ENCODE measurements around the gene PROZ.
"Not testable (repeated sequence)": the region's sequence is repeated elsewhere in the genome, so short reads cannot be mapped to it uniquely, and the experiment has no call there.

The PROZ gene

GRCh38 chr13:113157206-113157928 is 1.1 kb upstream of the PROZ start:
- DNase-seq (ENCODE audit: low read depth): no peak

DNA sequence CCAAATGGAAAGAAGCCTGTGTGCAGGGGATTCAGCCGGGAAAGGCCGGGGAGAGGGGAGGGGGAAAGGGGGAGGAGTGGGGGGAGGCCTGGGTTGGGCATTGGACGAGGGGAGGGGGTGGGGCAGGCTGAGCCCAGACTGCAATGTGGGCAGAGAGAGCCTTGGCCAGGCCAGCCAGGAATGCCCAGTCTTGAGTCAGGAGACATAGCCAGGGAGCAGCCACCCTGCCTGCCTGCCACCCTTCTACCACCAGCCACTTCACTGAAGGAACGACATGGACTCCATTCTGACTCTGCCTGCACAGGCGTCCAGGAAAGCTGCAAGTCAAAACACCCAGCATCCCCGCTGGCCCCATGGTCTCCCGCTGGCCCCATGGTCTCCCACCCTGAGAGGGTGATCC is 498 bp downstream of the PROZ start:
- DNase-seq (ENCODE audit: low read depth): no peak

GRCh38 chr13:113159701-113160100 is 1.3 kb downstream of the PROZ start:
- DNase-seq (ENCODE audit: low read depth): no peak

- DNase-seq (ENCODE audit: low read depth): no peak
Measured at GRCh38 chr13:113160983-113161382, 2.5 kb downstream of the PROZ start.

GRCh38 chr13:113161433-113161832 is 3.0 kb downstream of the PROZ start:
- DNase-seq (ENCODE audit: low read depth): no peak

GRCh38 chr13:113161975-113162374 is 3.5 kb downstream of the PROZ start:
- DNase-seq (ENCODE audit: low read depth): not testable (repeated sequence)

GRCh38 chr13:113162783-113163685 is 4.6 kb downstream of the PROZ start:
- no peak for DNase-seq (ENCODE audit: low read depth)

GRCh38 chr13:113164492-113164891 is 6.0 kb downstream of the PROZ start:
- no peak for DNase-seq (ENCODE audit: low read depth)

DNA sequence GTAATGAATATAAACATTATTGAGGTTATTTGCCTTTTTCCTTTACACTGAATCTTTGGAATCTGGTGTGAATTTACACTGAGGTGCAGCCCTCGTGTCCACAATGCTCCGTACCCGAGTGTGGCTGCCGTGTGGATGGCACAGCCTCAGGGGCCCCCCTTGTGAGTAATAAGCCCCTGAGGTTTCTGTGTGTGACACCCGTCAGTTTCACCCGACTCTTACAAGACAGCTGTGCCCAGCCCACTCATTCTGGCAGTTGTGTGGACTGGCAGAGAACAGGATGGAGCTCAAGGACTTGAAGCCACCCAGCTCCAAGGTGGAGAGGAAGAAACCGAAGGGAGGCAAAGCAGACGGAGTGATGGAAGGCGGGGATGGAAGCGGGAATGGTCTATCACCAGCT is 7.8 kb downstream of the PROZ start:
- DNase-seq (ENCODE audit: low read depth): no peak

DNA sequence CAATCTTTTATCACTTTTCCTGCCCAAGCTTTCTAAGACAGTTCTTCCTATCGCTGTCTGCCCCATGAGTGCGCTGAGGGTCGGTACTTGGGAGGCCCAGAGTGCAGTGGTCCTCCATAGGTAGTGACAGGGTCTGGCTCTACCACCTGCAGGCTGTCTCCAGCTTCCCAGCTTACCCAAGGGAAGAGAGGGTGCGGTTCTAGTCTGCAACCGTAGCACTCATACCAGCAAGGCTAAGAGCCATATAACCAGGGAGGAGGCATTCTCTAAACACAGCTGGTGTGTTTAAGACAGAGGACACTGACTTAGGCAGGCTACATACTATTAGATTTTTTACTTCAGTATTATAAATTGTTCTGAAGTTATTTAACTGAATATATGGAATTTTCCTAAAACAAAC is 8.2 kb downstream of the PROZ start:
- DNase-seq (ENCODE audit: low read depth): no peak

DNA sequence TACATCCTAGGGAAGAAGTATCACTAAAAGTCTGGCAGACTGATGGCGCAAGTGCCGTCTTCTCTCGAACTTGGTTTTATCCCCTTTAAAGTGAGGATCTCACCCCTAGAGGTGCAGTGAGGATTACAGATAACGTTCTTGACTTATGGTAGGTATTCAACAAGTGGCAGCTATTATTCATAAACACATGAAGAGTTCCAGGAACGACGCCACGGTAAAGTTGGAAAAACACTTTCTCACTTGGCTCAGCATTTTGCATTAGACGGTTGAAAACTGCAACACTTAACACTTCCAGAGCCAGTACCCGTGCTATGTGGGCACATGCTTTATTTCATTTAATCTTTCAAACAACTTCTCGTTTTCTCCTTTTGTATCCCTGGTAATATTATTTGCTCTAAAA is 8.7 kb downstream of the PROZ start:
- no peak for DNase-seq (ENCODE audit: low read depth)

GRCh38 chr13:113167575-113167974 is 9.1 kb downstream of the PROZ start:
- DNase-seq (ENCODE audit: low read depth): no peak

GRCh38 chr13:113168211-113168610 is 9.8 kb downstream of the PROZ start:
- no peak for DNase-seq (ENCODE audit: low read depth)

GRCh38 chr13:113169277-113170272 is 11.1 kb downstream of the PROZ start:
- DNase-seq (ENCODE audit: low read depth): no peak

DNA sequence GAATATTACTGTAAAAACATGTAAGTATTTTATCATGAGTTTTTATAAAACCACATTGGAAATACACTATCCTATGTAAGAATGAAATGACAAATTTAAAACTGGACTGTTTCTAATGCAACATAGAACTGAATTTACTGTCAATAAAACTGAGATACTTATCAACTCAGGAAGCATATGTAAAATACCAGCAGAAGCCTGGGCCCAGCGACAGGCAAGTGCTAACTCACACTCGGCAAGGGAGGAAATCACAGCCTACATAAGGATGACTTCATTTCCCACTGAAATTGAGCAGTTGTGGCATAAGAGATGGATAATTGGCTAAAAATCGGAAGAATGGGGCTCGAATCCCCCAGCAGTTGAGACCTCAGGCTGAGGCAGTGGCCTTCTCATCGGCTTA is 12.1 kb downstream of the PROZ start:
- DNase-seq (ENCODE audit: low read depth): no peak

DNA sequence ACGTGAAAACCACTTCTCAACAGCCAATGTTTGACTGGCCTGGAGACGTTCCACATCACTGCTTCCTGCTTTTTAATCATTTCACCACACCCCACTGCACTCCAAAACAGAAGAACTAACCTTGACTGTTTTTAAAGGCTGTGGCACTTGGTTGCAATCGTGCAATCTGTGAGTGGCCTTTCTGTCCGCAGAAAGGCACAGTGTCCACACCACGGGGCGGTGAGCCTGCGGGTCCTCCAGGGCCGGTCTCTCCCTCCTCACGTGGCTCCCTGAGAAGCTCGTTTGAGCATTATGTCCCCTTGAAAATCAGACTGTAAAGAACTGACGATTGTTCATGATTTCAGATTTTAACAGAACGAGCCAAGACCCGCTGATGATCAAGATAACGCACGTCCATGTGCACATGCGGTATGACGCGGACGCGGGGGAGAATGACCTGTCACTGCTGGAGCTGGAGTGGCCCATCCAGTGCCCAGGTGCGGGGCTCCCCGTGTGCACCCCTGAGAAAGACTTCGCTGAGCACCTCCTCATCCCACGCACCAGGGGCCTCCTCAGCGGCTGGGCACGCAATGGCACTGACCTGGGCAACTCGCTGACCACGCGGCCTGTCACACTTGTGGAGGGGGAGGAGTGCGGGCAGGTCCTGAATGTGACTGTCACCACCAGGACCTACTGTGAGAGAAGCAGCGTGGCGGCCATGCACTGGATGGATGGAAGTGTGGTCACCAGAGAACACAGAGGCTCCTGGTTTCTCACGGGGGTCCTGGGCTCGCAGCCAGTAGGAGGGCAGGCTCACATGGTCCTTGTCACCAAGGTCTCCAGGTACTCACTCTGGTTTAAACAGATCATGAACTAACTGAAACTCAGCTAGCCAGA is 13.0 kb downstream of the PROZ start:
- no peak for DNase-seq (ENCODE audit: low read depth)

DNA sequence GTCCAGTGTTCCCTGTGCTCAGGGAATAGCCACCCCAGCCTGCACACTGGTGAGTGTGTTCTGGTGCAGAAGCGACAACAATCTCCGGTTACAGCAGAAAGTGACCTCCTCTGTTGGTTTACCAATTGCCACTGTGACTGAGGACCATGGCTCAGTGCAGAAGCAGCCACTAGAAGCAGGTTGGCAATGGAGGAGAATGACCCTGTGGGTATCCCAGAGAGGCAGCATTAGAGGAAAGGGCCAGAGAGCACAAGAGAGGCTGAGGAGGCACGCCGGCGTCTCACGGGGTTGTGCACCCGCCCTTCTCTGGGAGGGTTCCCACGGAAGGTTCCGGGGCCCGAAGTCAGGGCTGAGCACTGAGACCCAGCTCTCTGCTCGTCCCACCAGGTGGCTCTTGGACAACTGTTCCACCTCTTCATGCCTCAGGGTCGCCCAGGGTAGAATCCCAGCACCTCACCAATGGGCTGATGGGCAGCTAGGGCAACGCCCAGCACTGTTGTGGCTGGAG is 14.0 kb downstream of the PROZ start:
- no peak for DNase-seq (ENCODE audit: low read depth)

DNA sequence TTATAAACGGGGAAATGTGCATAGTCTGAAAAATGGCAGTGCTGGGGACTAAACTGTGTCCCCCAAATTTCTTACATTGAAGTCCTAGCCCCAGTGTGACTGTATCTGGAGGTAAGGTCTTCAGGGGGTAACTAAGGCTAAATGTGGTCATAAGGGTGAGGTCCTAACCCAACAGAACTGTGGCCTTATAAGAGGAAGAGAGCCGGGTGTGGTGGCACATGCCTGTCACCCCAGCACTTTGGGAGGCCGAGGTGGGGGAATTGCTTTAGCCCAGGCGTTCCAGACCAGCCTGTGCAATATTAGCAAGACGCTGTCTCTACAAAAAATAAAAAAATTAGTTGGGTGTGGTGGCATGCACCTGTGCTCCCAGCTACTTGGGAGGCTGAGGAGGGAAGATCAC is 17.8 kb downstream of the PROZ start:
- DNase-seq (ENCODE audit: low read depth): peak; percentile 53

DNA sequence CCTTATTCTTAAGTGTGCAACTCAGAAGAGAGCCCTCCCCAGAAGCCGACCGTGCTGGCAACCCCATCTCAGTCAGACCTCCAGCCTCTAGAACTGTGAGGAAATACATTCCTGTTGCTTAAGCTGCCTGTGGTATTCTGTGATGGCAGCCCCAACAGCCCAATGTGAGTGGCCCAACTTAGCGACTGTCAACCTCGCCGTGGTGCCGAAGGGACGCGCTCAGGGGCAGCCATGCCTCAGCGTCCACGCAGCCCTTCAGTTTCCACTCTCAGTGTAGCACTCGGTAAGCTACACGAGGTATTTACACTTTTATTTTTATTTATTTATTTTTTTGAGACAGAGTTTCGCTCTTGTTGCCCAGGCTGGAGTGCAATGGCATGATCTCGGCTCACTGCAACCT is 18.4 kb downstream of the PROZ start:
- no peak for DNase-seq (ENCODE audit: low read depth)

DNA sequence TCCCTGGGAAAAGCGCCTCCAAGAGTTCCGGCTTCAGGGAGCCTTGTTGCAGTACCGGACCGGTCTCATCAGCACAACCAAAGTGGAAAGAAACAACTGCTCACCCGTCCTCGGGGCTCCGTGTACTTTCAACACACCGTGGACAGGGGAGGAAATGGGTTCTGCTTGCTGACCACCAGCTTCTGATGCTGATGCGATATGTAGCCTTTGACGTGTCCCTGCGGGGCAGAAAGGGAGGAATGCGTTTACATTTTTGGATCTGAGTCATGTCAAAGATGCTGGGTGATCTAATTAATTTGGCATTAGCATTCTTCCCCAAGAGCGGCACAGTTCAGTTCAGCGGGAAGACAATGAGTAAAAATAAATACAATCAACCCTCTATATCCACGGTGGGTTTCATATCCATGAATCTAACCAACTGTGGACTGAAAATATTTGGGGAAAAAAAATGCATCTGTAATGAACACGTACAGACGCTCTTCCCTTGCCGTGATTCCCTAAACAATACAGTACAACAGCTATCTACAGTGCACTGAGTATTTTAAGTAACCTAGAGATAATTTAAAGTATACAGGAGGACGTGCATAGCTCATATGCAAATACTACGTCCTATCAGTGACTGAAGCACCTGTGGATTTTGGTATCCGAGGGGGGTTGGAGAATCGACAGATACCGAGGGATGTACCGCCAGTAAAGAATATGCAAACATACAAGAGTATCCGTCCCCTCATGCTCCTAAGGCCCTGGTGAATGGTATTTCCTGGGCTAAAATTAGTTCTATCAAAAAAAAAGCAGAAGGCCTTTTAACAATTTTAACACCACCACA is 19.8 kb downstream of the PROZ start:
- no peak for DNase-seq (ENCODE audit: low read depth)
